ENCODE results near the gene C19orf67. TPM values are rescaled to one million over a fixed set of nuclear protein-coding genes. Genes with fewer than 3 reads are reported as not detected.

Gene C19orf67
- total and polyA plus RNA-seq, 8 donors: not detected

DNA sequence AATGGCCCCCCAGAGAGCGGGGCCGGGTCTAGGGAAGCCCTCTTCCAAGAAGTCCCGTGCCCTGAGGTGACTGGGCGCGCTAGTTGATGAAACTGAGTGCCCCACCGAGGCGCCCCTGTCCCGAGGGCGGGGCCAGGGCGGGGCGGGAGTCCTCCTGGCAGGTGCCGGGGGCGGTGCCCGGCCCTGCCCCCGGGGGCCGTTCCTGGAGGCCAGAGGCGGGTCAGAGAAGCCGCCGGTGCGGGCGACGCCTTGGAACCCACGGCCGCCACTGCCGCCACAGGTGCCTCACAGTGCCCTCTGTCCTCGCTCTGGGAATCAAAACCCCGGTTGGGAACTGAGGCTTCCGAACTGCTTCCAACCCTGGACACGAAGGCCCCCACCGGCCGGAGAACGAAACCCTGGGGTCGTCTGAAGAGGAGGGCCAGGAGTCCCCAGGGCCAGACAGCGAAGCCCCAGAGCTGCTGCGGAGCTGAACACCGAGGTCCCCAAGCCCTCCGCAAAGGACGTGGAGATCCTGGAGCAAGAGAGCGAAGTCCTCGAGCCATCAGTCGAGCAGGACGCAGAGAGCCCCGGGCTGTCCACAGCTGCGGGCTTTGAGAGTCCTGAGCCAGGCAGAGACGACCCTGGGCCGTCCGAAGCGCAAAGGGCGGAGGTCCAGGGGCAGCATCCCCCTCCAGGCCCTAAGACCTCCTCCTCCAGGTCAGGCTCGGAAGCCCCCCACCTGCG lies 12.9 kb downstream of the C19orf67 start, which contains the start of gene MISP3:
TSS of gene MISP3 (plus strand) at position 252 of the 726 bp plus-strand sequence. CDS start 524 bp downstream, outside the sequence.
- TF ChIP-seq, protein P1, sequence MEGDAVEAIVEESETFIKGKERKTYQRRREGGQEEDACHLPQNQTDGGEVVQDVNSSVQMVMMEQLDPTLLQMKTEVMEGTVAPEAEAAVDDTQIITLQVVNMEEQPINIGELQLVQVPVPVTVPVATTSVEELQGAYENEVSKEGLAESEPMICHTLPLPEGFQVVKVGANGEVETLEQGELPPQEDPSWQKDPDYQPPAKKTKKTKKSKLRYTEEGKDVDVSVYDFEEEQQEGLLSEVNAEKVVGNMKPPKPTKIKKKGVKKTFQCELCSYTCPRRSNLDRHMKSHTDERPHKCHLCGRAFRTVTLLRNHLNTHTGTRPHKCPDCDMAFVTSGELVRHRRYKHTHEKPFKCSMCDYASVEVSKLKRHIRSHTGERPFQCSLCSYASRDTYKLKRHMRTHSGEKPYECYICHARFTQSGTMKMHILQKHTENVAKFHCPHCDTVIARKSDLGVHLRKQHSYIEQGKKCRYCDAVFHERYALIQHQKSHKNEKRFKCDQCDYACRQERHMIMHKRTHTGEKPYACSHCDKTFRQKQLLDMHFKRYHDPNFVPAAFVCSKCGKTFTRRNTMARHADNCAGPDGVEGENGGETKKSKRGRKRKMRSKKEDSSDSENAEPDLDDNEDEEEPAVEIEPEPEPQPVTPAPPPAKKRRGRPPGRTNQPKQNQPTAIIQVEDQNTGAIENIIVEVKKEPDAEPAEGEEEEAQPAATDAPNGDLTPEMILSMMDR (IDR thresholded peaks at IDR 0.05): no peak
- Histone ChIP-seq H3K27ac (peak within 1 kb of the TSS; percentile 93 to 98 (median 96)), H3K36me3 (no peaks in the 10 kb centered on the region), H3K9me3 (no peaks in the 10 kb centered on the region), H3K4me3 (peak within 1 kb of the TSS; percentile 80 to 88 (median 84)), H3K4me1 (peaks cover 3 to 11% (median 10%) of the 10 kb centered on the region in 3 donors), H3K27me3 (no peaks in the 10 kb centered on the region)
- intact Hi-C loops (cut with DNase I): loop anchor here in 2 of 3 donors (5.0 kb wide), 1 partner anchor 190 kb away; no protein-coding TSS in a partner anchor
- peak; percentile 86 to 94 (median 88) for DNase-seq
- 1% methylated on average over 45 to 51 of the region's 51 CpGs for WGBS, 2 donors
- ATAC-seq: peak; percentile 75 to 80 (median 78)
- no peak for FAIRE-seq

DNA sequence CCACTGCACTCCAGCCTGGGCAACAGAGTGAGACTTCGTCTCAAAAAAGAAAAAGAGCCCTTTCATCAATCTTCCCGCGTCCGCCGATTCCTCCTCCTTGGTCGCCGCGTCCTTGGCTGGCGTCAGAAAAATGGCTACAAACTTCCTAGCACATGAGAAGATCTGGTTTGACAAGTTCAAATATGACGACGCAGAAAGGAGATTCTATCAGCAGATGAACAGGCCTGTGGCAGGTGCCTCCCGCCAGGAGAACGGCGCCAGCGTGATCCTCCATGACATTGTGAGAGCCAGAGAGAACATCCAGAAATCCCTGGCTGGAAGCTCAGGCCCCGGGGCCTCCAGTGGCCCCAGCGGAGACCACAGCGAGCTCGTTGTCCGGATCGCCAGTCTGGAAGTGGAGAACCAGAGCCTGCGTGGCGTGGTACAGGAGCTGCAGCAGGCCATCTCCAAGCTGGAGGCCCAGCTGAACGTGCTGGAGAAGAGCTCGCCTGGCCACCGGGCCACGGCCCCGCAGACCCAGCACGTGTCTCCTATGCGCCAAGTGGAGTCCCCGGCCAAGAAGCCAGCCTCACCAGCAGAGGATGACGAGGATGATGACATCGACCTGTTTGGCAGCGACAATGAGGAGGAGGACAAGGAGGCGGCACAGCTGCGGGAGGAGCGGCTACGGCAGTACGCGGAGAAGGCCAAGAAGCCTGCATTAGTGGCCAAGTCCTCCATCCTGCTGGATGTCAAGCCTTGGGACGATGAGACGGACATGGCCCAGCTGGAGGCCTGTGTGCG lies 15.1 kb downstream of the C19orf67 start:
- Histone ChIP-seq H3K36me3 (no peaks in the 10 kb centered on the region), H3K27me3 (no peaks in the 10 kb centered on the region), H3K4me3 (no peak overlapping the region), H3K27ac (no peak overlapping the region), H3K9me3 (no peaks in the 10 kb centered on the region), H3K4me1 (peaks cover 3 to 8% (median 8%) of the 10 kb centered on the region in 3 donors)
- 95 to 97% methylated on average over 43 of the region's 43 CpGs for WGBS, 2 donors
- DNase-seq (peak in 1 of 6 donors; percentile 52), FAIRE-seq (no peak), ATAC-seq (no peak)
- TF ChIP-seq, protein P1 (IDR thresholded peaks at IDR 0.05): no peak
- intact Hi-C loops (cut with DNase I): loop anchor here in 2 of 3 donors (5.0 kb wide), 1 partner anchor 188 kb away; no protein-coding TSS in a partner anchor

DNA sequence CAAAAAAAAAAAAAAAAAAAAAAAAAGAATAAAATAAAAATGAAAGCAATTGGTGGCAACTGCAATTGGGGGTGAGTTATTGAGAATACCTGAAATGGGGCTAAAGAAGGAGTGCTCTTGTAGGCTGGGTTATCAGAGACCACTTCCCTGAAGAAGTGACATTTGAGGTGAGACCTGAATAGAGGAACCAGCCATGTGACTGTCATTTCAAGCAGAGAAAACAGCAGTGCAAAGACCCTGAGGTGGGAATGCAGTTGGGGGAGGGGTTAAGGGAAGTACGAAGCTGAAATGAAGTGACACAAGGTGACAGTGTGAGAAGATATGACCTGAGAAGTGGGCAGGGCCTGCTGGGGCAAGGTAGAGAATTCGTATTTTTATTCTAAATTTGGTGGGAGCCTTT lies 19.4 kb downstream of the C19orf67 start:
- FAIRE-seq: no peak
- Histone ChIP-seq H3K27me3 (no peaks in the 10 kb centered on the region), H3K27ac (no peak overlapping the region), H3K9me3 (no peaks in the 10 kb centered on the region), H3K36me3 (no peaks in the 10 kb centered on the region), H3K4me1 (peaks cover 0 to 5% (median 4%) of the 10 kb centered on the region in 3 donors), H3K4me3 (no peak overlapping the region)
- intact Hi-C loops (cut with DNase I): no loop called here
- ATAC-seq: no peak
- TF ChIP-seq, protein P1 (IDR thresholded peaks at IDR 0.05): no peak
- DNase-seq: no peak
- WGBS, 2 donors: 74 to 78% methylated on average over 2 of the region's 2 CpGs

DNA sequence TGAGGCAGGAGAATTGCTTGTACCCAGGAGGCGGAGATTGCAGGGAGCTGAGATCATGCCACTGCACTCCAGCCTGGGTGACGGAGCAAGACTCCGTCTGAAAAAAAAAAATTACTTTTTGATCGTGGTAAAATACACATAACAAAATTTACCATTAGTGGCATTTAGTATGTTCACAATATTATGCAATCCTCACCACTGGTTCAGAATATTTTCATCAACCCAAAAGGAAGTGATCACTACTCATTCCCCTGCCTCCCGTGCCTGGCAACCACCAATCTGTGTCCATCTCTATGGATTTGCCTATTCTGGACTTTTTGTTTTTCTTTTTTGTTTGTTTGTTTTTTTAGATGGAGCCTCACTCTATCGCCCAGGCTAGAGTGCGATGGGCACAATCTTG lies 22.5 kb downstream of the C19orf67 start:
- TF ChIP-seq, protein P1 (IDR thresholded peaks at IDR 0.05): no peak
- H3K4me1 ChIP-seq: peaks cover 0 to 22% (median 15%) of the 10 kb centered on the region in 3 donors
- no peak for DNase-seq
- intact Hi-C loops (cut with DNase I): no loop called here
- WGBS, 2 donors: 66 to 68% methylated on average over 7 of the region's 7 CpGs
- H3K36me3 ChIP-seq: no peaks in the 10 kb centered on the region
- H3K9me3 ChIP-seq: no peaks in the 10 kb centered on the region
- no peaks in the 10 kb centered on the region for H3K27me3 ChIP-seq
- FAIRE-seq: no peak
- no peak for ATAC-seq
- H3K4me3 ChIP-seq: no peak overlapping the region
- H3K27ac ChIP-seq: peak overlapping the region in 1 of 4 donors; percentile 89

All from pancreas (tissue), 10 donors.